CD14-positive monocyte (primary cell): ENCODE measurements around the gene DPPA2. TPM values are rescaled to one million over a fixed set of nuclear protein-coding genes. Genes with fewer than 3 reads are reported as not detected.

ENCODE experiments used
- DNase-seq, 3 donors: peaks; one replicate each; pipeline ENCODE4 v3.0.0-alpha.2; 2011 to 2022
- H2AFZ ChIP-seq: 2 replicates; pipeline ENCODE4 v1.6.0; 2012; ENCODE audit warnings: mild to moderate bottlenecking, low read depth, low read length, inconsistent platforms; ENCODE audit not compliant: insufficient read depth, poor library complexity, severe bottlenecking
- H3K27ac ChIP-seq, 2 donors: 1 replicate in 1 of 2; 2 replicates in 1 of 2; pipeline ENCODE4 v1.5.1; 2012 to 2013; ENCODE audit warnings: low read length in 2 of 2, control low read depth in 1 of 2, inconsistent platforms in 1 of 2, low read depth in 1 of 2, mild to moderate bottlenecking in 1 of 2
- H3K27me3 ChIP-seq, 2 donors: one replicate each; pipeline versions ENCODE4 v1.6.0 to v1.6.1; 2011 to 2013; ENCODE audit warnings: low read length in 2 of 2; ENCODE audit not compliant: control insufficient read depth in 2 of 2, insufficient read depth in 2 of 2
- H3K36me3 ChIP-seq, 2 donors: replicated peaks in 1 of 2; 1 replicate in 1 of 2; 2 replicates in 1 of 2; pipeline versions ENCODE4 v1.5.1 to v1.6.1; 2012 to 2013; ENCODE audit warnings: low read length in 2 of 2, control low read depth in 1 of 2, inconsistent platforms in 1 of 2, mild to moderate bottlenecking in 1 of 2; ENCODE audit not compliant: insufficient read depth in 2 of 2, control insufficient read depth in 1 of 2
- H3K4me1 ChIP-seq, 2 donors: 1 replicate in 1 of 2; 2 replicates in 1 of 2; pipeline versions ENCODE4 v1.5.1 to v1.6.1; 2012 to 2013; ENCODE audit warnings: low read length in 2 of 2, control low read depth in 1 of 2, inconsistent platforms in 1 of 2, mild to moderate bottlenecking in 1 of 2, moderate library complexity in 1 of 2; ENCODE audit not compliant: insufficient read depth in 2 of 2, control insufficient read depth in 1 of 2
- H3K4me2 ChIP-seq: replicated peaks from 2 replicates; pipeline ENCODE3; 2012; ENCODE audit warnings: low read length, moderate library complexity, mild to moderate bottlenecking; ENCODE audit not compliant: poor library complexity, severe bottlenecking; ENCODE audit errors: extremely low read depth
- H3K4me3 ChIP-seq, 3 experiments: fragments of 200-600 bp in 1 of 3; sonication (generic) in 1 of 3; replicated peaks in 1 of 3; 1 replicate in 2 of 3; 2 replicates in 1 of 3; pipeline ENCODE4 v1.5.1; 2011 to 2013; ENCODE audit warnings: low read length in 3 of 3, mild to moderate bottlenecking in 3 of 3, control low read depth in 2 of 3, low read depth in 2 of 3, inconsistent platforms in 1 of 3, moderate library complexity in 1 of 3
- H3K79me2 ChIP-seq: 2 replicates; pipeline ENCODE4 v1.6.0; 2012; ENCODE audit warnings: mild to moderate bottlenecking, control low read depth, inconsistent platforms, low read length, moderate library complexity; ENCODE audit not compliant: insufficient read depth
- H3K9ac ChIP-seq: 2 replicates; pipeline ENCODE4 v1.6.0; 2017; ENCODE audit warnings: low read length, mild to moderate bottlenecking; ENCODE audit not compliant: insufficient read depth, poor library complexity, severe bottlenecking
- H3K9me3 ChIP-seq, 2 donors: replicated peaks in 1 of 2; 1 replicate in 1 of 2; 2 replicates in 1 of 2; pipeline versions ENCODE4 v1.5.1 to v1.6.1; 2012 to 2013; ENCODE audit warnings: low read length in 2 of 2, control low read depth in 1 of 2; ENCODE audit not compliant: control insufficient read depth in 1 of 2, insufficient read depth in 1 of 2
- H4K20me1 ChIP-seq: 2 replicates; pipeline ENCODE4 v1.6.0; 2012; ENCODE audit warnings: mild to moderate bottlenecking, low read length, control low read depth, moderate library complexity; ENCODE audit not compliant: insufficient read depth
- H3K27ac Mint-ChIP-seq, 7 donors: one replicate each; pipeline ENCODE4 v1.8.0; 2020; ENCODE audit warnings: mild to moderate bottlenecking in 7 of 7, mixed read lengths in 7 of 7, moderate library complexity in 6 of 7, inconsistent platforms in 2 of 7
- H3K27me3 Mint-ChIP-seq, 3 donors: one replicate each; pipeline ENCODE4 v1.8.0; 2021 to 2022; ENCODE audit warnings: low read depth in 3 of 3, mild to moderate bottlenecking in 3 of 3, mixed read lengths in 3 of 3, moderate library complexity in 3 of 3, inconsistent platforms in 1 of 3
- H3K36me3 Mint-ChIP-seq, 2 donors: one replicate each; pipeline ENCODE4 v1.8.0; 2020; ENCODE audit warnings: mixed read lengths in 2 of 2, inconsistent platforms in 1 of 2, mild to moderate bottlenecking in 1 of 2
- H3K4me1 Mint-ChIP-seq: one replicate; pipeline ENCODE4 v1.8.0; 2020; ENCODE audit warnings: mild to moderate bottlenecking, mixed read lengths
- H3K4me3 Mint-ChIP-seq, 2 donors: one replicate each; pipeline ENCODE4 v1.8.0; 2020; ENCODE audit warnings: mild to moderate bottlenecking in 2 of 2, mixed read lengths in 2 of 2, moderate library complexity in 1 of 2
- H3K9me3 Mint-ChIP-seq, 7 donors: one replicate each; pipeline ENCODE4 v1.8.0; 2020 to 2022; ENCODE audit warnings: mixed read lengths in 7 of 7, mild to moderate bottlenecking in 6 of 7, moderate library complexity in 6 of 7, inconsistent platforms in 2 of 7
- WGBS: methylation state at CpG from one replicate; pipeline ENCODE4 v1.1.5; 2013; ENCODE audit warnings: missing lambda C conversion rate; ENCODE audit not compliant: insufficient coverage; 5-methylcytosine and 5-hydroxymethylcytosine counted together
- intact Hi-C, 2 donors: fragments of 100-400 bp; cut with micrococcal nuclease; formaldehyde crosslinking; loops; one replicate each; pipeline versions ENCODE4 v1.15.0 to v1.15.1; 2023
- polyA plus RNA-seq, 3 donors: library from polyadenylated mRNA; depleted of rRNA in 1 of 3; unstranded in 2 of 3; stranded (reverse) in 1 of 3; fragments of 300-500 nt in 2 of 3; fragments of >200 nt in 1 of 3; fragmentation: Illumina TruSeq in 2 of 3; gene quantifications; 1 replicate in 2 of 3; 2 replicates in 1 of 3; pipeline ENCODE4 v1.2.3, GENCODE V29; 2012 to 2021
- TF ChIP-seq, protein P1 (sequence below): fragments of 200-600 bp; IDR thresholded peaks from one replicate; pipeline ENCODE4 v1.8.0; 2022; ENCODE audit warnings: antibody characterized with exemption, mild to moderate bottlenecking

Gene DPPA2
- polyA plus RNA-seq, 3 donors, result not detected

DNA sequence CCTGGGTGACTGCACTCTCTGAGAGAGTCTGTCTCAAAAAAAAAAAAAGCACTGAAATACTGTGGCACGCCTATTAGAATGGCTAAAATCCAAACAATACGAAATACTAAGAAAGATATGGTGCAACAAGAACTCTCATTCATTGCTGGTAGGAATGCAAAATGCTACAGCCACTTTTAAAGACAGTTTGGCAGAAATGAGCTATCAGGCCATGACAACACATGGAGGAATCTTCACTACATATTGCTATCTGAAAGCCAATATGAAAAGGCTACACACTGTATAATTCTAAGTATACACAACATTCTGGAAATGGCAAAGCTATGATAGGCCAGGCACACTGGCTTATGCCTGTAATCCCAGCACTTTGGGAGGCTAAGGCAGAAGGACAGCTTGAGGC lies 18.8 kb downstream of the DPPA2 start:
- Mint-ChIP-seq H3K4me3 (no peak overlapping the region), H3K27me3 (no peaks in the 10 kb centered on the region), H3K27ac (no peak overlapping the region), H3K4me1 (no peaks in the 10 kb centered on the region), H3K9me3 (peaks cover 0 to 9% (median 0%) of the 10 kb centered on the region in 7 donors), H3K36me3 (no peaks in the 10 kb centered on the region)
- intact Hi-C loops, result no loop called here
- 80% methylated on average over 1 of the region's 2 CpGs for WGBS
- Histone ChIP-seq H2AFZ (no peak overlapping the region), H3K79me2 (no peaks in the 10 kb centered on the region), H3K9ac (no peak overlapping the region), H3K4me1 (no peaks in the 10 kb centered on the region), H3K4me2 (no peak overlapping the region), H3K36me3 (no peaks in the 10 kb centered on the region), H3K27me3 (no peaks in the 10 kb centered on the region), H3K27ac (no peak overlapping the region), H3K9me3 (no peaks in the 10 kb centered on the region), H4K20me1 (no peaks in the 10 kb centered on the region), H3K4me3 (no peak overlapping the region)
- TF ChIP-seq, protein P1, sequence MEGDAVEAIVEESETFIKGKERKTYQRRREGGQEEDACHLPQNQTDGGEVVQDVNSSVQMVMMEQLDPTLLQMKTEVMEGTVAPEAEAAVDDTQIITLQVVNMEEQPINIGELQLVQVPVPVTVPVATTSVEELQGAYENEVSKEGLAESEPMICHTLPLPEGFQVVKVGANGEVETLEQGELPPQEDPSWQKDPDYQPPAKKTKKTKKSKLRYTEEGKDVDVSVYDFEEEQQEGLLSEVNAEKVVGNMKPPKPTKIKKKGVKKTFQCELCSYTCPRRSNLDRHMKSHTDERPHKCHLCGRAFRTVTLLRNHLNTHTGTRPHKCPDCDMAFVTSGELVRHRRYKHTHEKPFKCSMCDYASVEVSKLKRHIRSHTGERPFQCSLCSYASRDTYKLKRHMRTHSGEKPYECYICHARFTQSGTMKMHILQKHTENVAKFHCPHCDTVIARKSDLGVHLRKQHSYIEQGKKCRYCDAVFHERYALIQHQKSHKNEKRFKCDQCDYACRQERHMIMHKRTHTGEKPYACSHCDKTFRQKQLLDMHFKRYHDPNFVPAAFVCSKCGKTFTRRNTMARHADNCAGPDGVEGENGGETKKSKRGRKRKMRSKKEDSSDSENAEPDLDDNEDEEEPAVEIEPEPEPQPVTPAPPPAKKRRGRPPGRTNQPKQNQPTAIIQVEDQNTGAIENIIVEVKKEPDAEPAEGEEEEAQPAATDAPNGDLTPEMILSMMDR, result no peak
- no peak for DNase-seq

DNA sequence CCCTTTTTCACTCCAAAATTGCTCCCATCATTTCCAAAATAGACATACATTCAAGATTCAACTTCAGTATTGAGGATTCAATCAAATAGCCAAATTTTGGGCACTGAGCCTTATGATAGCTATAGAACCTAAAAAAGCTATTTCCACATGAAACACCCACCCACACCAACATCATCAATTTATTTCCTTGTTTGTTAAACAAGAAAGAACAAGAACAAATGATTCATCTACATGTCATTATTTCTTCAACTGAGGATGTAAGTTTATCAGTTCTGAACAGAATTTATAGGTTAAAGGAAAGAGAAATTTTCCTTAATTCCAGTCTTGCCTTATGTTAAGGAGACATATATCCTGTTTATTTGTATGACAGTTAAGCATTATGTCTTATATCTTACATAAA lies 32.2 kb downstream of the DPPA2 start:
- Histone ChIP-seq H3K4me3 (no peak overlapping the region), H4K20me1 (no peaks in the 10 kb centered on the region), H3K4me1 (no peaks in the 10 kb centered on the region), H3K79me2 (no peaks in the 10 kb centered on the region), H3K36me3 (no peaks in the 10 kb centered on the region), H2AFZ (no peak overlapping the region), H3K27ac (no peak overlapping the region), H3K27me3 (no peaks in the 10 kb centered on the region), H3K4me2 (no peak overlapping the region), H3K9ac (no peak overlapping the region), H3K9me3 (no peaks in the 10 kb centered on the region)
- Mint-ChIP-seq H3K27me3 (peaks cover 0 to 2% (median 1%) of the 10 kb centered on the region in 3 donors), H3K4me3 (no peak overlapping the region), H3K9me3 (peaks cover 0 to 5% (median 0%) of the 10 kb centered on the region in 7 donors), H3K4me1 (no peaks in the 10 kb centered on the region), H3K36me3 (no peaks in the 10 kb centered on the region), H3K27ac (no peak overlapping the region)
- intact Hi-C loops, result no loop called here
- DNase-seq, result no peak
- TF ChIP-seq, protein P1, result no peak
